Measurements from ENCODE around the gene PSME2. TPM values are rescaled to one million over a fixed set of nuclear protein-coding genes. Genes with fewer than 3 reads are reported as not detected.
A peak's percentile ranks its signal among the peaks of the same experiment; 100 is the strongest.
"Not testable (repeated sequence)": the region's sequence is repeated elsewhere in the genome, so short reads cannot be mapped to it uniquely, and the experiment has no call there.

Gene PSME2
- total RNA-seq, 1 donor from 2014 or later = 106 TPM

DNA sequence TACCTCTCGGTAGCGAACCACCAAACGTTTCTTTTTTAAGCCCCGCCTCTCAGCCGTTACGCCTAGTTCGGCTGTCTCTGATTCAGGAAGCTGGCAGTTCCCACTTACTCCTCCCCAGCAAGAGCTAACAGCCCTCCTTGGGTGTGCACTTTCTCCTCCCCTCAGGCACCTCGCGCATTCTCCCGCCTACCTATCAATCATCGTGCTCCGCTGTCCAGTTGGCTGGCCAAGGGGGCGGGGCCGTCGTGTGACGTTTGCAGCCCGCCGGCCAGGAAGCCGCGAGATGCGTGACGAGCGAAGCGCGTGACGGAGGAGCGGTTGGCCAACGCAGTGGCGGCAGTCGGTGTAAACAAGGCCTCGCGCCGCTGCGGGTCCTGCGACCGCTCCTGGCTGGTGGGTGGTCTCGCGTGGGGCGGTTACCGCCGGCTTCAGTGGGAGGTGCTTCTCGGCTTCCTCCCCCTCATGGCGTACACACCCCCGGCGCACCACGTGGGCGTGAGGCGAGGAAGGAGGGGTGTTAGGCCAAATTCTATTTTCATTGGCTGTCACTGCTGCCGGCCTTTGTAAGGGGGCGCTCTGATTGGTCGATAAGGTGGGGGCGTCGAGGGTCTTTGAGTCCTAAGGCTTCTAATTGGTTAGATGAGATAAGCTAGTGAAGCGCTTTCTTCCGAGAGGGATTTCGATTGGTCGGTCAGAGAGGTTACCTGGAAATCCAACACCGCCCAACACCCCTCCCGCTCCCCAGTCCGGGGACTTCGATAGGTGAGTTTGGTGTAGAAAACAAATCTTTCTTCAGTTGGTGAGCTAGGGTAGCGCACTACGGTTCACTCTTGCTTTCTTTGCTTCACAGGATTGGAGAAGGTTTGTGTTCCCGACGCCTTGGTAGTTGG is 31.6 kb downstream of the PSME2 start, which contains the start of the genes DCAF11 and NRL:
Gene DCAF11, plus strand, starts transcription at position 246 of the 890 bp plus-strand sequence. CDS start 818 bp downstream, outside the sequence.
Gene NRL, minus strand, starts transcription at position 418 of the 890 bp plus-strand sequence. CDS start 32,101 bp downstream, outside the sequence.
- DNase-seq (ENCODE audit: low spot score) = peak; percentile 99

DNA sequence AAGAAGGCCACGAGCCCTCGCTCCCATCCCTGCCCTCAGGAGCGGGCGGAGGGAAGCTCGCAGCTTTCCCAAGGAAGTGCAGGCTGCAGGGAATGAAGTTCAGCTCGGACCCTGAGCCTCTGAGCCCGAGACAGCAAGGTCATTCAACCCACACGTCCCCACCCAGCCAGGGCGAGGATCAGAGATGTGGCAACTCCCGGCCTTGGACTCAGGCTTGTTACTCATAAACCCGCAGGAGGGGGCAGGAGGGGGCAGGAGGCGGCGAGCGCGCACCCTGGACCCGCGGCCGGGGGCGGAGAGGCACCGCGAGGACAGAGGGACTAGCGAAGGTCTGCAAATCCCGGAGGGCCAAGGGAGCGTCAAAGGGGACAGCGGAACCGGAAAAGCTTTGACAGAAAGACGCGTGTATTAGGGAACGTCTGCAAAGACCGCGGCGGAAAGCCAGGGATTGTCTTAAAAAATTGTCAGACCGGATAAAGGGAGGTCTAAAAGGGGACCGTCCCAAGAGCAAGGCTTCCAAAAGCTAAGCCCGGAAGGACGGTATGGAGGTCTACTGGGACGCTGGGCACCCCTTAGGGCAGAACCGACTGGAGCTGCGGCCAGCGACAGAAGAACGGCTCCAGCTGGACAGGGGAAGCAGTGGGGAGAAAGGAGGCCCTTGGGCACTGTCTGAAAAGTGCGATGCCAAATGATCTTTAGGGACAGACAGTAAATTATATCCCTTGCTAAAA is 32.4 kb downstream of the PSME2 start:
- DNase-seq (ENCODE audit: low spot score) = peak; percentile 87

DNA sequence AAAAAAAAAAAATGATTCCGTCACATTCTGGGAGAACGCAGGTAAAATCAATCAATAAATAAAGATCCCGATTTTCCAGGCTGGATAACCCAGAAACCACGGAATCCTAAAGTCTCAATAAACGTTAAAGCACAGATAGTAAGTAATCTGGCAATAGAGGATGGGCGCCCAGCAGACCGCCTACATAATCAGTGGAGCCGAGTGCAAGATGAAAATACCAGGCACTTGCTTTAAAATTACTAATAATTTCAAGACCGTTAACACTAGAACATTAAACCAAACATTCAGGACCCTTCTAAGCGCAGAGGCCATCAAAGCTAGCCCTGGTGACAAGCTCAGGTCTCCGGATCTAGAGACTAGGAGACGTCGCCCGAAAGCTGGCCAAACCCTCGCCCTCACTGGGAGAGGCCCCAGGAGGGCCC is 33.0 kb downstream of the PSME2 start:
- no peak for DNase-seq (ENCODE audit: low spot score)

DNA sequence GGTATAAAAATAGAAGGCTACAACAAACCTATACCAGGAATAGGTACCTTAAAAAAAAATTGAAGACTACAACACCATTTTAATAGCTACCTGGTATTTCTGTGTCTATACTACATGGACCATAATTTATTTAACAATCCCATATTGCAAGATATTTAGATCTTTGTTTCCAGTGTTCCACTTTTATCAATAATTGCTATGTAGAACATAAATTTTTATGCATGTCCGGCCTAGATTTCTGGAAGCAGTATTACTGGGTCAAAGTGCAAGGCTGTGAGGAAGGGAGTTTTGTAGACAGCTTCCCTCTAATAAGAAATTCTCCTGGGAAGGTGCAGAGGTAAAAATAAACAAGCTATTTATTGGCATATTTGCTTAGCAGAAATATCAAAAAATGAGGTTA is 35.9 kb downstream of the PSME2 start:
- no peak for DNase-seq (ENCODE audit: low spot score)

DNA sequence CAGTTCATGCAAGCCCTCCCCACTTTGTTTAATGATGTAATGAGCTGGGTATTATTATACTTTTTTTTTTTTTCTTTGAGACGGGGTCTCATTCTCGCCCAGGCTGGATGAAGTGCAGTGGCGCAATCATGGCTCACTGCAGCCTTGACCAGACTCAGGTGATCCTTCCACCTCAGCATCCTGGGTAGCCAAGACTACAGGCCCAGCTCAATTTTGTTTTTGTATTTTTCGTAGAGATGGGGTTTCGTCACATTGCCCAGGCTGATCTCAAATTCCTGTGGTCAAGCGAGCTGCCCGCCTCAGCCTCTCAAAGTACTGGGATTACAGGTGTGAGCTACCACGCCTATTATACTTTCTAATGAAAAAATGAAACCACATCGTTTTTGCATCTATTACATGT is 36.4 kb downstream of the PSME2 start:
- DNase-seq (ENCODE audit: low spot score) = no peak

DNA sequence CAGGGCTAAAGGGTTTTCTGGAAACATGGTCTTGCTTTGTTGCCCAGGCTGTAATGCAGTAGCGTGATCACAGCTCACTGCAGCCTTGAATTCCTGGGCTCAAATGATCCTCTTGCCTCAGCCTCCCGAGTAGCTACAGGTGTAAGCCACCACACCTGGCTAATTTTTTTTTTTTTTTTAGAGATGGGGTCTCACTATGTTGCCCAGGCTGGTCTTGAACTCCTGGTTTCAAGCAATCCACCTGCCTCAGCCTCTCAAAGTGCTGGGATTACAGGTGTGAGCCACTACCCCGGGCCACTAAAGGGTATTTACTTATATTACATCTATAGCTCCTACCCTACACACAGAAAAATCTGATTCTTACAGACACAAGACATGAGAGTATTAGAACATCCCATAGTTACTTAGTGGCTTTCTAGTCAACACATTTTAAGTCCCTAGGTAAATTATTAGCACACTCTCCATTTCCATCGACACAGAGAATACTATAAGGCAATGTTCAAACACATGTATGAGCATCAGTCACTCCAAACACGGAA is 38.0 kb downstream of the PSME2 start:
- DNase-seq (ENCODE audit: low spot score) = no peak

DNA sequence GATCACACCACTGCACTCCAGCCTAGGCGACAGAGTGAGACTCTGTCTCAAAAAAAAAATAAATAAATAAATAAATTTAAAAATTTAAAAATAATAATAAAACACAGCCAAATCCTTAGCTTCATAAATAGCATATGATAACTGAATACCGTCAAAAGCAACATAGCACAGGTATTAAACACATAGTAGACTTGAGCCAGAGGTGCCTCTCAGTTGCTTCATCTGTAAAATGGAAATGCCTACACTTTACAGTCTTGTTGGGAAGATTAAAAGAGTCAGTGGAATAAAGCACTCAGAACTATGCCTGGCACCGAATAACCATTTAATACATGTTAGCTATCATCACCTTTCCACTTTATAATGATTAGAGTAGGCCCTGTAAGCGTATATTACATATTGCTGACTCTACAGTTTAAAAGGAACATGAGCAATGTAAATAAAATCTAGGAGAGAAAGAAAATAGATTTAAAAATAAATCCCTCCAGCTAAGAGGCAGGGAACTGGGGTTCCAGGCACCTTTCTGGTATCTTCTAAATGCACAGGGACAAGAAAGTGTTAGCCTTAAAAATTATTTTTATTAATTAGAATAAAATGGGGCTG is 39.6 kb downstream of the PSME2 start:
- no peak for DNase-seq (ENCODE audit: low spot score)

DNA sequence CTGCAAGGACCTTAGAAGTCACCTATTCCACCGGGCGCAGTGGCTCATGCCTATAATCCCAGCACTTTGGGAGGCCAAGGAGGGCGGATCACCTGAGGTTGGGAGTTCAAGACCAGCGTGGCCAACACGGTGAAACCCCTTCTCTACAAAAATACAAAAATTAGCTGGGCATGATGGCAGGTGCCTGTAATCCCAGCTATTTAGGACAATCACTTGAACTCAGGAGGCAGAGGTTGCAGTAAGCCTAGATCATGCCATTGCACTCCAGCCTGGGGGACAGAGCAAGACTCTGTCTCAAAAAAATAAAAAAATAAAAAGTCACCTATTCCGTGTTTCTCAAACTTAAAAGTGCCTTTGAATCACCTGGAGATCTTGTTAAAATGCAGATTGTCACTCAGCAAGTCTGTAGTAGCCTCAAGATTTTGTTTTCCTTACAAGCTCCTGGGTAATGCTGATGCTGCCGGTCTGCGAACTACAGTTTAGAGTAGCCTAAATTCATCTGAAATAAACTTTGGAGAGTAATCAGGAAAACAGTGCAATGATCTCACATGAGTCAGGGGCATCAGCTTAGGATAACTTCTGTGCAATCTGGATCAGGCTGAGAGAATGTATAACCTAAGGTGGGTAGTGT is 40.7 kb downstream of the PSME2 start:
- not testable (repeated sequence) for DNase-seq (ENCODE audit: low spot score)

DNA sequence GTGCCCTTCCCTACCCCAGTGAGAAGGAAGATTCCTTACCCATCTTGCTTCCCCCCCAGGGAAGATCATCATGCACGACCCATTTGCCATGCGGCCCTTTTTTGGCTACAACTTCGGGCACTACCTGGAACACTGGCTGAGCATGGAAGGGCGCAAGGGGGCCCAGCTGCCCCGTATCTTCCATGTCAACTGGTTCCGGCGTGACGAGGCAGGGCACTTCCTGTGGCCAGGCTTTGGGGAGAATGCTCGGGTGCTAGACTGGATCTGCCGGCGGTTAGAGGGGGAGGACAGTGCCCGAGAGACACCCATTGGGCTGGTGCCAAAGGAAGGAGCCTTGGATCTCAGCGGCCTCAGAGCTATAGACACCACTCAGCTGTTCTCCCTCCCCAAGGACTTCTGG is 43.0 kb downstream of the PSME2 start:
- DNase-seq (ENCODE audit: low spot score) = no peak

DNA sequence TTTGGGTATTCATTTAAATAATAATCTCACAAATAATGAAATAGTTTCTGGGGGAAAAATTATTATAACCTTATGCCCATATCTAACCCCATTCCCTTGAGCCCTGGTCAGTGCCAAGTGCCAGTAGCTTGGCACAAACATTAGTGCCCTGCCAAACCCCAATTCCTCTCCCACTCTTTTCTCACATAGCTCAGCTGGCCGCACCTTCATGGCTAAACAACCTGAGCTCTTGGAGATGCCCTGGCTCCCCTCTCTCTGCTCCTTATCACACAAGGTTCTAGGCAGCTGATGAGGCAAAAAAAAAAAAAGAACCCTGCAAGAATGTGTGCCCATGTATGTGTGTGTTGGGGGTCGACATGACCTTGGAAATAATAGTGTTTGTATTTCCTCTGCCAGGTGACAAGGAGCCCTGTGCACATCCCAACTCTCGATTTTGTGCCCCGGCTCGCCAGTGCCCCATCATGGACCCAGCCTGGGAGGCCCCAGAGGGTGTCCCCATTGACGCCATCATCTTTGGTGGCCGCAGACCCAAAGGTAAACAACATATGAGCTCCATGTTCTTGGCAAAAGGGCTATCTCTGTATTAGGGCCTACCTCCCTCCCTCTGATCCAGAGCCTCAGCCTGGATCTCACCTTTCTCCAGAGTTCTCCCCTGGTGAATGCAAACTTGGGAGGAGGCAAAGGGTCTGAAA is 43.9 kb downstream of the PSME2 start:
- DNase-seq (ENCODE audit: low spot score) = no peak

DNA sequence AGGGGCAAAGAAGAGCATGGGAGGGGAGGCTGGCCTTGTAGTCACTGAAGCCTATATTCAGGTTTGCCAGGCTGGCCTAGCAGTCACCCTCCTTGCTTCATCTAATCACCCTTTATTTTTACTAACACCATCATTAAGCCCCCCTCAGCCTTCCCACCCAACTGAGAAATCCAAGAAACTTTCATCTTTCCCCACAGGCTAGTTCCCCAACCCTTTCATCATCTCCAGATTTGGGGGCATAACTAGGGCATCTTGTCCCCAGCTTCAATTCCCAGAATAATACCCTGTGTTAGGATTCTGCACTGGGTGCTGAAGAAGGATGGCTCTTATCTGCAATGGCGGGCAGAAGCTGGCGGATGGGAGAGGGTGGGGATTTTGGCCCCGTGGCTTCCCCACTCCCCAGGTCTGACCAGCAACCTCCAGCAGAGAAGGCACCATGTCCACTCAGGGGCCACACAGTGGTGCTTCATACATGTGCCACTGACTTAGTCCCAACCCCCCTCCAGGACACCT is 45.4 kb downstream of the PSME2 start:
- no peak for DNase-seq (ENCODE audit: low spot score)

DNA sequence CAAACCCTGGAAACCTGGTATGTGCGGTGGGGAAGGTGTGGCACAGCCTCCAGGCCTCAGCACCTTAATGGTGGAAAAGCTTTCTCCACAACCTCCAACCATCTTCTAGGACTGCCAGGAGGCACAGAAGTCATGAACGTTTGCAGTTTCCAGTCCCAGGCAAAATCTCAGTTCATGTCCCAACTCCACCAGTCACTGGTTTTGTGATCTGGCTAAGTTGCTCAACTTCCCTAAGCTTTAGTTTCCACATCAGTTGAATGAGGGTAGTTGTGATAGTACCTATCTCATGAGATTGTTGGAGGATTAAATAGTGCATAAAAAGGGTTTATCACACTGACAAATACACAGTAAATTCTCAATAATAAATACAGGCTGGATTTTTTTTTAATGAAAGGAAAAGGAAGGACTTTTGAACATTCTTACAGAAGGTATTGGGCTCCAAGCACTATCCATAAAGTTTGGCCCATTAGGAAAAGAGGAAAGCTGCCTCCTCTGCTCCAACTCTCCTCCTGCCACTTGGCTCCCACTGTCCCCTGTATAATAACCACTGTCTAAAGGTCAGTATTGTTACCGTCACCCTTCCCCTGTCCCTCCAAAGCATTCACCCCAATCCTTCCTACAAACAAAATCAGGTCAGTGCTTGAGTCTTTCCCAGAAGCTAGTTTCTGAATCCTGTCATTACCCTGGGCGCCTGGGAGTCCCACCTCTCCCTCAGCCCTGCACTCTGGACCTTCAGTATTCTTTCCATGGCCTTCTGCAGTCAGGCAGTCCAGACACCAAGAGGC is 46.0 kb downstream of the PSME2 start:
- DNase-seq (ENCODE audit: low spot score) = no peak

DNA sequence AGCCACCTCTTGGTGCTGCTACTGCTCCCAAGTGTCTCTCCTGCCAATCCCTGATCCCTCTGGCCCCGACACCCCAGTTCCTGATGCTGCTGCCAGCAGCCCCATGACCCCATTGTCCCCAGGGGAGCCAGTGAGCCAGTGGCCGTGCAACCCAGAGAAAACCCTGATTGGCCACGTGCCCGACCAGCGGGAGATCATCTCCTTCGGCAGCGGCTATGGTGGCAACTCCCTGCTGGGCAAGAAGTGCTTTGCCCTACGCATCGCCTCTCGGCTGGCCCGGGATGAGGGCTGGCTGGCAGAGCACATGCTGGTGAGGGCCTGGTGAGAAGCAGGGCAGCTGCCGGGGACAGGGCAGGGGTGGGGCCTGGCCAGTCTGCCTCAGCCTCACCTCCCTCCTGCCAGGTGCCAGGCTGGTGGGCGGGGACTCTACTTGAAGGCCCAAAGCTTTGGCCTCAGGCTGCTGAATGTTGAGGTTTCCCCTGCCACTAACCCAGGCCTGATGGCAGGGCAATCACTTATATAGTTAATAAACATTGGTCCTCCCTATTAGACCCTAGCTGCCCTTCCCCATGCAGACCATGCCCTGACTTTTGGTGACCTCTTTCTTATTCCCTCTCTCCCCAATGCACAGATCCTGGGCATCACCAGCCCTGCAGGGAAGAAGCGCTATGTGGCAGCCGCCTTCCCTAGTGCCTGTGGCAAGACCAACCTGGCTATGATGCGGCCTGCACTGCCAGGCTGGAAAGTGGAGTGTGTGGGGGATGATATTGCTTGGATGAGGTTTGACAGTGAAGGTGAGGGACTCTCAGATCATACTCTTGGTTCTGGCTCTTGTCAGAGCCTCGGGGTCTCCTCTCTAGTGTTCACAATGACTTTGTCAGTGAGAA is 47.2 kb downstream of the PSME2 start:
- DNase-seq (ENCODE audit: low spot score) = no peak

DNA sequence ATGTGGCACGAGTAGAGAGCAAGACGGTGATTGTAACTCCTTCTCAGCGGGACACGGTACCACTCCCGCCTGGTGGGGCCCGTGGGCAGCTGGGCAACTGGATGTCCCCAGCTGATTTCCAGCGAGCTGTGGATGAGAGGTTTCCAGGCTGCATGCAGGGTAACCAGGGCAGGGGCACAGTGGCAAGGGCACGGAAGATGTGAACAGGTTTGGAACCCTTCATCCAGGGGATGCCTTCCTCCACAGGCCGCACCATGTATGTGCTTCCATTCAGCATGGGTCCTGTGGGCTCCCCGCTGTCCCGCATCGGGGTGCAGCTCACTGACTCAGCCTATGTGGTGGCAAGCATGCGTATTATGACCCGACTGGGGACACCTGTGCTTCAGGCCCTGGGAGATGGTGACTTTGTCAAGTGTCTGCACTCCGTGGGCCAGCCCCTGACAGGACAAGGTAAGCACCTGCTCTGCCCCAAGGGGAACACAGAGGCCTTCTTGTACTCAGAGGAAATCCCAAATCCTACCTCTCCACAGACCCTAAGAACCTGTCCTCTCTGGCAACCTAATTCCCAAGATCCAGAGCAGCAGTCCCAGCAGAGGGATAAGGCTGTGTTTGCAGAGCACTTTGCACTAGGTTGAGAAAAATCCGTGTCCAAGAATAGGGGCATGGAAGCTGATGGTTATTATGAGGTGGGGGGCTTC is 48.0 kb downstream of the PSME2 start:
- DNase-seq (ENCODE audit: low spot score) = no peak

DNA sequence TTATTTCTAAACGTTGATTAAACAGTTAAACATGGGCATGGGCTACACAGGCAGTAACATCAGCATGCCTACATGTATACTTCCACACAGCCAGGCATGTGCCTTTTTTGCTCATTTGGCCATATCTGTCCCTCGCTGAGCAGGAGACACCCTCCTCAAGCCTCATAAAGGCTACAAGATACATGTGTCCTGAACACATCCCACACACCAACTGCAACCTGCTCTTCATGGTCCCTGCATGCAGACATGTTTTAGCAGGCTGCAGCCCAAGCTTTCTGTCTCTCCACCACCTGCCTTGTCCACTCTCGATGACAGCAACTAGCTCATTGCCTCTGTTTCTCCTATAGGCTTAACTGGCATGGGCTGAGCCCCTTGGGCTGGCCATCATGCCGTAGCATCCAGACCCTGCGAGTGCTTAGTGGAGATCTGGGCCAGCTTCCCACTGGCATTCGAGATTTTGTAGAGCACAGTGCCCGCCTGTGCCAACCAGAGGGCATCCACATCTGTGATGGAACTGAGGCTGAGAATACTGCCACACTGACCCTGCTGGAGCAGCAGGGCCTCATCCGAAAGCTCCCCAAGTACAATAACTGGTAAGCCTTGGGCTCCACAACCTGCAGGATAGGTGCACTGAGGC is 49.7 kb downstream of the PSME2 start:
- DNase-seq (ENCODE audit: low spot score) = no peak

DNA sequence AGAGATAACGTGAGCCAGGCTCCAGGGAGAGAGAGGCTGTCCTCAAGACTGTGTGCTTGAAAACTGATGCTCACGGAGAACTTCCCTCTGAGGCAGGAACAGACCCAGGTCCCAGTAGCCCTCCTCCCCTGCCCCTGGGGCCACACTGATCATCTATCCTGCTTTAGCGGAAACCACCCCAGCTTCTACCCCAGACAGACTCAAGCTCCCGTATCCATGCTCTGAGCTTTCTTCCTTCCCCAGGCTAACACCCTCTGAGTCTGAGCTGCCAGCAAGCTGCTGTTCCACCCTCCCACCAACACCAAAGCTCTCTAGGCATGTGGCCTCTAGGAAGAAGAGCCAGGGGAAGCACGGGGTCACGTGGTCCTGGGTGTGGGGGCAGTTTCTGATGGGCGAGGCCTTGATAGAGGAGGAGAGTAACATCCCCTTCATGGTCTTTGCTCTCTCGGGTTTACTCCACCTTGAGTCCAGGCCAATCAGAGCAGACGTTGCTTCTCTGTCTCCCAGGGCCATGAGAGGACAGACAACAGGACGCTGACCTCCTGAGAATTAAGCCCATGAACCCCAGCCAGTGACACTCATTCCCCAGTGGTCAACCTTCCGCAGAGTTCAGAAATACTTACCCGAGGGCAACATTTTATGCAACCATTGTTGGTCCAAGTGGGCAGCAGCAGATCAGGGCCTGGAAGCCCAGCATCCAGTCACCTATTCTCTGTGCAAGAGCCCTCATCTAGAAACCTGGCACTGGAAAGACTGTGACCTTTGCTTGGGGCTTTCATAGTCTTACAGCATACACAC is 50.9 kb downstream of the PSME2 start:
- DNase-seq (ENCODE audit: low spot score) = no peak

DNA sequence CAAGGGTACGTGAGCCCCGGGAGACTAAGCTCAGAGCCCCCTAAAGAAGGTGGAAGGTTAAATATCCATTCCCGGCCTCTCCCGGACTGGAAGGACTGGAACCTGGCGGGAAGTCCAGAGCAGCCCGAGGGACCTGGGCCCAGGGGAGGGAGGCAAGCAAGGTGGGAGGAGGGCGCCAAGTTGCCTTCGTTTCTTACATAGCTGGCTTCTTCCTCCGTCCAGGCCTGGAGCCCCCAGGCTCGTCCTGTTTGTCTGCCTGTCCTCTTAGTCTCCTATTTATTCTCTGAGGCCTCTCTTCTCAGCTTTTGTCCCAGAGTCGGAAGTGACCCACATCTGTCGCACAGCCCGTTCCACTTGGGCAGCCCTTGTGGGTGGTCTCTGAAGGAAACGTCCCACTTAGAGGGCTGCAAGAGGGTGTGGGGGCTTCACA is 51.6 kb downstream of the PSME2 start:
- no peak for DNase-seq (ENCODE audit: low spot score)

Measured in mucosa of gallbladder (tissue), 1 donor.